ENCODE data around the gene S100A2.

S100A2 gene

DNA sequence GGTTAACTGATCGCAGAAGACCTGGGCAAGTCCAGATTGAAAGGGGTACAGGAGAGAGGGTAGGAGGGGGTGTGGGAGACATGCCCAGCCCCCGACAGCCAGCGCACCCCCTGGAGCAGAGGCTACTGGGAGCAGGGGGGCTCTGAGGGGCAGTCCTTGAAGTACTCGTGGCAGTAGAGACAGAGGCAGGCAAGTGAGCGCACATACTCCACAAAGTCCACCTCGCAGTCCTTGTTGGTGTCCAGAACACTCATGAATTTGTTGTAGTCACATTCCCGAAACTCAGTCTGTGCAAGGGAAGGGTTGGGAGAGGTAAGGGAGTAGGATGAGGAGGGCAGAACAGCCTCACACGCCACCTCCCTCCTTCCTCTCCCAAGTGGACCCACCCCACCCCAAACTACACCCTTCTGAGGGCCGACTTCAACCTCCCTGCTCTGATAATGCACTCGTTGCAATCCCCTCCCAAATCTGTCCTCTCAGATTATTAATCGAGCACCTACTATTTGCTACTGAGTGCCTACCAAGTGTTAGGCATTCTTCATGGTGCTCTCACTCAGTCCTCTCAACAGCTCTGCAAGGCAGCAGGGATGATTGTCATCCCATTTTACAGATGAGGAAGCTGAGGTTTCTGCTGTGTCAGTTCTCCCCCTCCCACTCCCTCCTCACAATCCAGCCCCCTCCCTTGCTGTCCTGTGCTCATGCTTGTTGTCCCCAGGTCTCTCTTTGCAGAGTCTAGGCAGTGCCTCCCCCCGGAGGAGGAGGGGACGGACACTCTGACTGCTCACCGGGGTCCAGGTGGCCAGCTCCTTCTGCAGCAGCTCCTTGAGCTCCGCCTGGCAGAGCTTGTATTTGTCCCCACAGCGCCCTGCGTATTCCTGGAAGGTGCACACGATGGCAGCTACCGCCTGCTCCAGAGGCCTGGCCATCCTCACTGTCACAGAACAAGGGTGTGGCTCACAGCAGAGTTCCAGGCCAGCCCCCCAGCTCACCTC, 17.8 kb downstream of the S100A2 start:
- H3K27ac ChIP-seq (ENCODE audit: low read depth, low read length), result no peak overlapping the region
- no peaks in the 10 kb centered on the region for H3K36me3 ChIP-seq (ENCODE audit: control insufficient read depth in 1 of 2, insufficient read depth in 2 of 2, low read length in 2 of 2)
- H3K4me1 ChIP-seq (ENCODE audit: control insufficient read depth in 1 of 2, insufficient read depth in 2 of 2, low read length in 2 of 2), result peaks cover 40 to 47% of the 10 kb centered on the region in 2 donors
- H3K9me3 ChIP-seq (ENCODE audit: control insufficient read depth in 1 of 2, low read length in 2 of 2), result no peaks in the 10 kb centered on the region
- H3K9ac ChIP-seq (ENCODE audit: low read depth in 1 of 2, low read length in 2 of 2), result no peak overlapping the region
- no peaks in the 10 kb centered on the region for H3K27me3 ChIP-seq (ENCODE audit: control insufficient read depth in 1 of 2, insufficient read depth in 2 of 2, low read length in 2 of 2)
- no peak overlapping the region for H3K4me3 ChIP-seq (ENCODE audit: low read depth in 1 of 2, low read length in 2 of 2)

DNA sequence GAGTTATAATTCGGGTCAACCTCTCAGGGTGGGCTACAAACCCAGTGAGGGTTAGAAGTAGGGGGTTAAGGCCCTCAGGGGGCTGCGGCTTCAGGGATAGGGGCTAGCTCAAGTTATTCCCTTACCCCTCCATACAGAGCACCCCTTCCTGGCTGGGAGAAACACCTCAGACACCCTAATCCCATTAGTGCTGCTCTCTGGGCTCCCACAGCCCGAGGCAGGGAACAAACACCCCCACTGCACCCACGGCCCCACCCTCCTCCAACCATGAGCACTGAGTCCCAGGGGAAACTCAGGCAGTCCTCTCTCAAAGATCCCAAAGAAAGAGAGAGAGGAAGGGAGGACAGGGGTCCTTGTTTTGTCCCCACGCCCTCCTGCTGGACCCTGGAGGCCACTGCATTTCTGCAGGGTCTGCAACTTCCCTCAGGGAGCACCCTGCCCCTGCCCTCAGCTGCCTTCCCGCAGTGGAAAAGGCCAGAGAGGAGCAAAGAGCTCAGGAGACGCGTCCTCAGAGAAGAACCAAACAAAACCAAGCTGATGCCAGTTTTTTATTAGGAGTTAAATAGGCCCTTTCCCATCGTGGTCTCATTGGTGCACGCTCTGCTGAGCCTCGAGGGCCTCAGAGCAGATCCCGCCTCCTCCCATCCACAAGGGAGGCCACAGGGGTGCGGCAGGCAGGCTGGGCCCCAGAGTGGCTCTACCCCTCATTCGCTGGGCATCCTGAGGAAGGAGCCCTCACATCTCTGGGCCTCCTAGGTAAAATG, 18.7 kb downstream of the S100A2 start:
- H3K9ac ChIP-seq (ENCODE audit: low read depth in 1 of 2, low read length in 2 of 2), result no peak overlapping the region
- no peak overlapping the region for H3K27ac ChIP-seq (ENCODE audit: low read depth, low read length)
- no peaks in the 10 kb centered on the region for H3K27me3 ChIP-seq (ENCODE audit: control insufficient read depth in 1 of 2, insufficient read depth in 2 of 2, low read length in 2 of 2)
- no peaks in the 10 kb centered on the region for H3K9me3 ChIP-seq (ENCODE audit: control insufficient read depth in 1 of 2, low read length in 2 of 2)
- no peak overlapping the region for H3K4me3 ChIP-seq (ENCODE audit: low read depth in 1 of 2, low read length in 2 of 2)
- H3K4me1 ChIP-seq (ENCODE audit: control insufficient read depth in 1 of 2, insufficient read depth in 2 of 2, low read length in 2 of 2), result peaks cover 40 to 51% of the 10 kb centered on the region in 2 donors
- no peaks in the 10 kb centered on the region for H3K36me3 ChIP-seq (ENCODE audit: control insufficient read depth in 1 of 2, insufficient read depth in 2 of 2, low read length in 2 of 2)

DNA sequence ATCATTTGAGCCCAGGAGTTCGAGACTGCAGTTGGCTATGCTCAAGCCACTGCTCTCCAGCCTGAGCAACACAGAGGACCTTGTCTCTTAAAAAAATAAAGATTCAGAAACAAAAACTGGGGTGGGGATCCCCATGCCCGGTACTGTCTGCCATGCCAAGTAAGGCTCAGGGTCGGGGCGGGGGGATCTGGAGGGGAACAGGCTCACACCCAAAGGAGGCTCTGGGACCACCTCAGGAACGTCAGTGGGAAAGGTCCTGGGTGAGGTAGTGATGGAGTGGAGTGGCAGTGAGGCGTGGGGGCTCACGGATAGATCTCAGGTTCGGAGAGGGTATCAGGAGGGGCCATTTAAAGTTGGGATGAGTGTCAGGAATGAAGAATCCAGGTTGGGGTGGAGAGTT, 19.3 kb downstream of the S100A2 start:
- Histone ChIP-seq H3K4me1 (ENCODE audit: control insufficient read depth in 1 of 2, insufficient read depth in 2 of 2, low read length in 2 of 2) (peaks cover 40 to 53% of the 10 kb centered on the region in 2 donors), H3K27me3 (ENCODE audit: control insufficient read depth in 1 of 2, insufficient read depth in 2 of 2, low read length in 2 of 2) (no peaks in the 10 kb centered on the region), H3K27ac (ENCODE audit: low read depth, low read length) (no peak overlapping the region), H3K9me3 (ENCODE audit: control insufficient read depth in 1 of 2, low read length in 2 of 2) (no peaks in the 10 kb centered on the region), H3K9ac (ENCODE audit: low read depth in 1 of 2, low read length in 2 of 2) (no peak overlapping the region), H3K36me3 (ENCODE audit: control insufficient read depth in 1 of 2, insufficient read depth in 2 of 2, low read length in 2 of 2) (no peaks in the 10 kb centered on the region), H3K4me3 (ENCODE audit: low read depth in 1 of 2, low read length in 2 of 2) (no peak overlapping the region)

DNA sequence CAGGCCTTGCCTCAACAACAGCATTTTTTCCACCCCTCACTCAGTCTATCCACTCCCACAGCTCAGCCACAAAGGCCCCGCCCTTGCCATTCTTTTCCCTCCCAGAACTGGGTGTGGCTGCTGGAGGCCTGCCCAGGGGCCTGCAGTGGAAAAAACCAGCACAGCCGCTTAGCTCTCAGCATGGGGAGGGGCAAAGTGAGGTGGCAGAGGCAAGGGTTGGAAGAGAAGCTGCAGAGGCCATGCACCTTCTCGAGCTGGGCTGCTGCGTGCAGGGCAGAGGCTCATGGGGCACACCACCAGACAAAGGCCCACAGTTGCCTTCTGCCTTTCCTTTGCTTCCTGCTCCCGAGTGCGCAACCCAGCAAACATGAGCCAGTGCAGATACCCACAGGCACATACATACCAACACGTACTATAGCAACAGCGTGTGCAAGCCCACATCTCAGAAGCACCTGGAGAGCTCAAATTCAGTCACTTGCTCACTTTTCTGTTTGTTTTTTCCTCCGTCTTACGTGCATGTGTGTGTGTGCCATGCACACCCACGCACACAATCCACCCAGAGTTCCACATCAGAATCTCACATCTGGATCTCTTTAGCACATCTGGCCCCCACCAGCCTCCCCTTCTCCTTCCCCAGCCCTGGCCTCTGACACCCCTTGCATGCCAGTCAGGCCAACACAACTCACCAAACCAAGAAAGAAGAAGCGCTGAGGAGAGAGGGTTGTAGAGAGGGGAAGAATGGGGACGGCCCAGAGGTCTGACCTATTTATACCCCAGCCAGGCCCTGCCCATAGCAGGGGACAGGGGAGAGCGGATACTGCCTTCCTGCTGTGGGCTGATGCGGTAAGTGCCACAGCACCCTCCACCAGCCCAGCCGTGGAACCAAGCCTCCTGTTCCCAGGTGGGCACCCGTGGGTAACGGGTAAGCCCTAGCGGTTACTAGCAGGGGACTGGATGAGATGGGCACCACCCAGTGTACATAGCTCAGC, 20.3 kb downstream of the S100A2 start, which contains the start of gene S100A4:
S100A4 (minus strand) TSS at position 740 of the 989 bp plus-strand sequence. CDS start 1,012 bp downstream, outside the sequence.
- peak within 1 kb of the TSS; percentile 67 to 78 for H3K4me3 ChIP-seq (ENCODE audit: low read depth in 1 of 2, low read length in 2 of 2)
- no peaks in the 10 kb centered on the region for H3K9me3 ChIP-seq (ENCODE audit: control insufficient read depth in 1 of 2, low read length in 2 of 2)
- peak within 1 kb of the TSS; percentile 76 to 85 for H3K9ac ChIP-seq (ENCODE audit: low read depth in 1 of 2, low read length in 2 of 2)
- H3K27me3 ChIP-seq (ENCODE audit: control insufficient read depth in 1 of 2, insufficient read depth in 2 of 2, low read length in 2 of 2), result no peaks in the 10 kb centered on the region
- peaks cover 49 to 63% of the 10 kb centered on the region in 2 donors for H3K4me1 ChIP-seq (ENCODE audit: control insufficient read depth in 1 of 2, insufficient read depth in 2 of 2, low read length in 2 of 2)
- peak within 1 kb of the TSS; percentile 76 for H3K27ac ChIP-seq (ENCODE audit: low read depth, low read length)
- no peaks in the 10 kb centered on the region for H3K36me3 ChIP-seq (ENCODE audit: control insufficient read depth in 1 of 2, insufficient read depth in 2 of 2, low read length in 2 of 2)

DNA sequence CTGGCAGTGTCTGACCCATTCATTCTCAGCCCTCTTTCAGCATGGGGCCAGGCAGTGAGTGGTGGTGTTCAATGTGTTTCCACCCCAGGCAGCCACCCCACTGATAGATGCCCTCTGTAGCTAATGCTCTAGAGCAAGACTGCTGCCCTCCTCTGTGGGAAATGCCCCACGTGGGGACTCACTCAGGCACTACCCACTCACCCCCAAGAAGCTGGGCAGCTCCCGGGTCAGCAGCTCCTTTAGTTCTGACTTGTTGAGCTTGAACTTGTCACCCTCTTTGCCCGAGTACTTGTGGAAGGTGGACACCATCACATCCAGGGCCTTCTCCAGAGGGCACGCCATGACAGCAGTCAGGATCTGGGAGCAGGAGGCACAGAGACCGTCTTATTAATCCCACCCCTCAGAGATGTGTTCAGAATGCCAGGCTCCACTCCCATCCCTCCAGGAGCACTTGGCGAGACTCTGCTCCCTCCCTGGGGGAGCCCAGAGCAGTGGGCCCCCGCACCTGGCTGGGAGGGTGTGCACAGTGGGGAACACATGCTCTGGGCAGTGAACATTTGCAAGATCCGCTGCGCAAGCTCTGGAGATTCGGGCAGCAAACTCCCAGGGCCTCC, 21.1 kb downstream of the S100A2 start:
- peak overlapping the region; percentile 67 to 78 for H3K4me3 ChIP-seq (ENCODE audit: low read depth in 1 of 2, low read length in 2 of 2)
- H3K9me3 ChIP-seq (ENCODE audit: control insufficient read depth in 1 of 2, low read length in 2 of 2), result no peaks in the 10 kb centered on the region
- H3K27ac ChIP-seq (ENCODE audit: low read depth, low read length), result peak overlapping the region; percentile 76
- H3K4me1 ChIP-seq (ENCODE audit: control insufficient read depth in 1 of 2, insufficient read depth in 2 of 2, low read length in 2 of 2), result peaks cover 55 to 66% of the 10 kb centered on the region in 2 donors
- peak overlapping the region; percentile 76 to 85 for H3K9ac ChIP-seq (ENCODE audit: low read depth in 1 of 2, low read length in 2 of 2)
- no peaks in the 10 kb centered on the region for H3K36me3 ChIP-seq (ENCODE audit: control insufficient read depth in 1 of 2, insufficient read depth in 2 of 2, low read length in 2 of 2)
- H3K27me3 ChIP-seq (ENCODE audit: control insufficient read depth in 1 of 2, insufficient read depth in 2 of 2, low read length in 2 of 2), result no peaks in the 10 kb centered on the region

DNA sequence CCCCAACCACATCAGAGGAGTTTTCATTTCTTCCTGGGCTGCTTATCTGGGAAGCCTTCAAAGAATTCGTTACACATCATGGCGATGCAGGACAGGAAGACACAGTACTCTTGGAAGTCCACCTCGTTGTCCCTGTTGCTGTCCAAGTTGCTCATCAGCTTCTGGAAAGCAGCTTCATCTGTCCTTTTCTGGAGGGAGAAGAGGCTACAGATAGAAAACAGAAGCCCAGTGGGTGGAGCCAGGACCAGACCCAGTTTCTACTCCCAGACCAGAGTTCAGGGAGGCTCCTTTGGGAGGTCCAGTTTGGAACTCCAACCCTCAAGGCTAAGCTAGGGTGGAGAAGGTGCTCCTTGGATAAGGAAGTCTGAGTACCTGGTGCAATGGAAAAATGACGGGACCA, 21.9 kb downstream of the S100A2 start:
- peak overlapping the region in 1 of 2 donors; percentile 78 for H3K4me3 ChIP-seq (ENCODE audit: low read depth in 1 of 2, low read length in 2 of 2)
- peaks cover 55 to 57% of the 10 kb centered on the region in 2 donors for H3K4me1 ChIP-seq (ENCODE audit: control insufficient read depth in 1 of 2, insufficient read depth in 2 of 2, low read length in 2 of 2)
- H3K9me3 ChIP-seq (ENCODE audit: control insufficient read depth in 1 of 2, low read length in 2 of 2), result no peaks in the 10 kb centered on the region
- peak overlapping the region in 1 of 2 donors; percentile 85 for H3K9ac ChIP-seq (ENCODE audit: low read depth in 1 of 2, low read length in 2 of 2)
- H3K36me3 ChIP-seq (ENCODE audit: control insufficient read depth in 1 of 2, insufficient read depth in 2 of 2, low read length in 2 of 2), result no peaks in the 10 kb centered on the region
- H3K27me3 ChIP-seq (ENCODE audit: control insufficient read depth in 1 of 2, insufficient read depth in 2 of 2, low read length in 2 of 2), result no peaks in the 10 kb centered on the region
- no peak overlapping the region for H3K27ac ChIP-seq (ENCODE audit: low read depth, low read length)

DNA sequence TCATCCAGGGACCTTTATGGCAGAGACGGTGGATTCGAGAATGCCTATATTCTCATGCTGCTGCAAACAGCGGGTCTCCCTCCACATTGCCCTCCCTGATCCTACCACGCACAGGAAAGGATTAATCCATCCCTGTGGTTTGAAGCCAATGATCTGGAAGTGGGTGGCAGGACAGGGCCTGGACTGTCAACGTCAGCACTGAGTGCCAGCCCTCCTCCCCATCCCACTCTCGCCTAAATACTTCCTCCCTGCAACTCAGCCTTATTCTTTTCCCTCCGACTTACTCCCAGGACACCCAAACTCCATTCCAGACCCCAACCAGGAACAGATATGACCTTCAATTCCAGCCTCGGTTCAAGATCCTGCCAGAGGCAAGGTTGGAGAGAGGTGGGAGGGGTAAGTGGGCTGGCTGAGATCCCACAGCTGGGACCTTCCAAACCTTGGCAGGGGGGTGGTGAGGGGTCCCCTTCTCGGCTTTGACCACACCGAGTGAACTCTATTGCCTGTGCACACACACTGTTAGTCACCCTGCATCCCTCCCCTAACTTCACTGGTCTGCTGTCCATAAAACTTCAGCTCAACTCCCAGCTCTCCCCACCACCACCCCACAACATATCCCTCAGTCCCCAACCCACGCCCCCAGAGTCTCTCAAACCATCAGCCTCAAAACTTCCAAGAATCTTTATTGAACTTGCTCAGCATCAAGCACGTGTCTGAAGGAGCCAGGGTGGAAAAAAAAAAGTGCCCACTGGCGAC, 22.5 kb downstream of the S100A2 start:
- Histone ChIP-seq H3K4me3 (ENCODE audit: low read depth in 1 of 2, low read length in 2 of 2) (no peak overlapping the region), H3K27me3 (ENCODE audit: control insufficient read depth in 1 of 2, insufficient read depth in 2 of 2, low read length in 2 of 2) (no peaks in the 10 kb centered on the region), H3K9me3 (ENCODE audit: control insufficient read depth in 1 of 2, low read length in 2 of 2) (no peaks in the 10 kb centered on the region), H3K4me1 (ENCODE audit: control insufficient read depth in 1 of 2, insufficient read depth in 2 of 2, low read length in 2 of 2) (peaks cover 51 to 56% of the 10 kb centered on the region in 2 donors), H3K36me3 (ENCODE audit: control insufficient read depth in 1 of 2, insufficient read depth in 2 of 2, low read length in 2 of 2) (no peaks in the 10 kb centered on the region), H3K27ac (ENCODE audit: low read depth, low read length) (no peak overlapping the region), H3K9ac (ENCODE audit: low read depth in 1 of 2, low read length in 2 of 2) (no peak overlapping the region)

DNA sequence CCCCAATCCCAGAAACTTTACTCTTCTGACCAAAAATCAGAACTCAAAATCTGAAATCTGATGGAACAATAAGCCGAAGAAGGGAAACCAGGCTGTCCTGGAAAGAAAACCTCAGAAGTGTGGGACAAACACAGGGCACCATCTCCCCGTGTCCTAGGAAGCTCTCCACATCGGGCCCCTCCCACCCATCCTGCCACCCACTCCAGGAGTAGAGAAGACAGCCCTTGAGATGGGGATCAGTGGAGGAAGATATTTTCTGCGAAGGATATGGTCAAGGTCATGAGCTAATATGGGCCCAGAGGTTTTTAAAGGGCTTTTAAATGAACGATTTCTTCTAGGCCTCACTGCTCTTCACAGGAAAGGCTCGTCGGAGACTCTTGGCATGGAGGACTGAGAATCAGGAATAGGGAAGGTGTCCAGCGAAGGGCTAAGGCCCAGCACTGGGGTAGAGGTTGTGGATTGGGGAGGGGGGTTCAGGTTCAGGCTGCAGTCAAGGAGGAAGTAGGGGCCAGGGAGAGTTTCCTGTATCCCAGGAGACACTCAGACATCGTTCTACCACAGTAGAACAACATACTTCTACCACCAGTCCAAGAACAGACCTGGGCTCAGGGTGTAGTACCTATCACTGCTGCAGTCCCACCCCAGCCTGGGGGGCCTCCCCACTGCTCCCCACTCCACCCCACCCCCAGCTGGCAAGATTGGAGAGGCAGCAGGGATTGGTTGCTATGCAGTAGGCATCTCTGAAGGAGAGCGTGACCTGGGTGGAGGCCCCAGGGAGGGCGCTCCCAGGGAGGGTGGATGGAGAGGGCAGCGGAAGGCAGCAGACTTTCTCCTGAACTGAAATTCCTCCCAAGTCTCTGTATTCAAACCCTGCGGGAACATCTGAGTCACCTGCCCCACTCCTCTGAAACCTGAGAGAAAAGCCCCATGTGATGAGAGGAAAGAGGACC, 23.7 kb downstream of the S100A2 start:
- peaks cover 60 to 65% of the 10 kb centered on the region in 2 donors for H3K4me1 ChIP-seq (ENCODE audit: control insufficient read depth in 1 of 2, insufficient read depth in 2 of 2, low read length in 2 of 2)
- no peak overlapping the region for H3K27ac ChIP-seq (ENCODE audit: low read depth, low read length)
- no peak overlapping the region for H3K4me3 ChIP-seq (ENCODE audit: low read depth in 1 of 2, low read length in 2 of 2)
- no peak overlapping the region for H3K9ac ChIP-seq (ENCODE audit: low read depth in 1 of 2, low read length in 2 of 2)
- H3K27me3 ChIP-seq (ENCODE audit: control insufficient read depth in 1 of 2, insufficient read depth in 2 of 2, low read length in 2 of 2), result no peaks in the 10 kb centered on the region
- H3K36me3 ChIP-seq (ENCODE audit: control insufficient read depth in 1 of 2, insufficient read depth in 2 of 2, low read length in 2 of 2), result no peaks in the 10 kb centered on the region
- H3K9me3 ChIP-seq (ENCODE audit: control insufficient read depth in 1 of 2, low read length in 2 of 2), result no peaks in the 10 kb centered on the region
